ENCODE results near the gene DNAAF2.
A peak's percentile ranks its signal among the peaks of the same experiment; 100 is the strongest.

DNAAF2 gene

DNA sequence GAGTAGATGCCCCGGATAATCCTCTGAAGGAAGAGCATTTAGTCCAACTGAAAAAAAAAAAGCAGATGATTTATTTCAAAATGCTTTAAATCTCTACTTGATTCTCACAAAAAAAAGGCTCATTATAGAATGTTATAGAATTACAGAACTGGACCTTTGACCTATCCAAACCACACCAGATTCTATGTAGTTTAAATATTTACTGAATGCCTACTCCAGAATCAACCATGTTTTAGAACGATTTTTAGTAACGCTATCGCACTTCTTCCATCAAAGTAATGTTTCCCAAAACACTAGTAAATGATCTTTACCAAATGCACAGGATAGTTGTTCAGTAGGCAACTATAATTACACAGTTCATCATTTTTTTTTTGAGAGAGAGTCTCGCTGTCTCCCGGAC lies 51.4 kb downstream of the DNAAF2 start:
- DNase-seq = no peak

DNA sequence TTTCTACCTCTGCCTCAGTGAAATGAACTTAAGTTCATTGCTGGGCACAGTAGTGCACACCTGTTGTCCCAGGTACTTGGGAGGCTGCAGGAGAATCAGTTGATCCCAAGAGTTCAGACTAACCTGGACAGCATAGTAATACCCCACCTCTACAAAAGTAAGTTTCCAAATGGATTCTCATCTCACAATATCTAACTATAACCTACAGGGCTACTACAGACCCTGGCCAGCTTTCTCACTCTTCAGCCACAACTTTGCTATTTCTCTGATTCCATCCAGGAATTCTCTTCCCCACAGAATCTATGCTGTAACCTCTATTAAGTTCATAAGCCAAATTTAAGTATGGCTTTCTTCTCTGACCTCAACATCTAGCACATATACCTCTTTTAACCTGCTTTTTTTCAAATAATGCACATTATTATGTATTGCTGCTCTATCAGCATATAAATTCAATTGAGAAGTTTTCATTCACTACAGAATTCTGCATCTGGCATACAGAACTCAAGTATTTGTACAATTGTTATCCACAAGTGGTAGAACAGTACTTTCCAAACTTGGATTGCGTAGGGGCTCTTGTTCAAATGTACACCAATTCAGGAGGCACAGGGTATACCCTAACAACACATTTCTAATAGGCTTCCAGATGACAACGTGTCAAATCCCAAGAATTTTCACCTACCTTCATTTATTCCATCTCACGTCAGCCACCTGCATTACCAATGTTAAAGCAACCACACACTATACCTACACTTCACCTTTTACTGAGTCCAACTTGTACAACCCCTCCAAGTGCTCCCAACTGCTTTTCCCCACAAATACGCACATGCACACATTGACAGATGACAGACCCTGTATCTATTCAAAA lies 52.7 kb downstream of the DNAAF2 start:
- no peak for DNase-seq

GRCh38 chr14:49581209-49582112 lies 53.6 kb downstream of the DNAAF2 start:
- DNase-seq = peak; percentile 36

GRCh38 chr14:49579841-49580240 lies 55.2 kb downstream of the DNAAF2 start:
- no peak for DNase-seq

DNA sequence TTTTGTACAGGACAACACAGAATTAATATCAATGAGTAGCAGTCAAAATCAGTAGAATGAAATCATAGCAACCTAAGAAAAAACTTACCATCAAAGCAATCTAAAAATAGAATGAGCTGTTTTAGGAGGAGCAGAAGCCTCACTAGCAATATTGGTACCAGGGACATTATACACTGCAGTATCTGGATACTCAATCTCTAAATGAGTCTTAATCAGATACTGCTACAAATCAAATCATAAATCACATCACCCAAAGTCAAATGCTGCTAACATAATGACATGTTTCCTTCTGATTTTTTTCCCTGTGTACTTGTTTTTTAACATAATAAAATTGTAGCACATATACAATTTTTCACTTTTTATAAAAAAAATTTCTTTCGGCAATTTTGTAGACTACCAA lies 56.9 kb downstream of the DNAAF2 start:
- DNase-seq = no peak
